AG09319 (cell line): ENCODE results near the gene SLC24A3.
A peak's percentile ranks its signal among the peaks of the same experiment; 100 is the strongest.

Source experiments
- DNase-seq: peaks from one replicate; pipeline ENCODE4 v3.0.0-alpha.2; 2010; ENCODE audit warnings: low read depth; ENCODE audit errors: extremely low read depth
- TF ChIP-seq, protein P1 (sequence below): IDR thresholded peaks from 2 replicates; pipeline ENCODE4 v1.5.1; 2011; ENCODE audit warnings: low read depth, mild to moderate bottlenecking, inconsistent platforms, low read length, moderate library complexity

Gene SLC24A3

DNA sequence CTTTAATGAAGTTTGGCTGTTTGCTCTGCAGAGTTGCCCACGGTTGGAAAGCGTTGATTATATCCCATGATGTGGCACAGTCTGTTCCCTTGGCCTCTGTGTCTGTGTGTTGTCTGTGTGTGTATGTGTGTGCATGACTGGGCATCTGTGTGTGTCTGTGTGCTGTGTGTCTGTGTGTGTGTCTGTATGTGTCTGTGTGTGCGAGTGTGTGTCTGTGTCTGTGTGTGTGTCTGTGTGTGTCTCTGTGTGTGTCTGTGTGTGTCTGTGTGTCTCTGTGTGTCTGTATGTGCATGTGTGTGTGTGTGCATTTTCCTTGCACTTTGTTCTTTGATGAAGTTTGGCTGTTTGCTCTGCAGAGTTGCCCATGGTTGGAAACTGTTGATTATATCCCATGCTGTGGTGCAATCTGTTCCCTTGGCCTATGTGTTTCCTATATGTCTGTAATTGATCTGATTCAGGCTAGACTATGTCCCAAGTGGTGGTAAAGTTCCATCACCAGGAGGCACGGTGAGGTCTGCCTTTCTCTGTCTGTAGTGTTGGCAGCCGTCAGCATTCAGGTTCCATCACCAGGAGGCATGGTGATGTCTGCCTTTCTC is 467.6 kb downstream of the SLC24A3 start:
- TF ChIP-seq, protein P1, sequence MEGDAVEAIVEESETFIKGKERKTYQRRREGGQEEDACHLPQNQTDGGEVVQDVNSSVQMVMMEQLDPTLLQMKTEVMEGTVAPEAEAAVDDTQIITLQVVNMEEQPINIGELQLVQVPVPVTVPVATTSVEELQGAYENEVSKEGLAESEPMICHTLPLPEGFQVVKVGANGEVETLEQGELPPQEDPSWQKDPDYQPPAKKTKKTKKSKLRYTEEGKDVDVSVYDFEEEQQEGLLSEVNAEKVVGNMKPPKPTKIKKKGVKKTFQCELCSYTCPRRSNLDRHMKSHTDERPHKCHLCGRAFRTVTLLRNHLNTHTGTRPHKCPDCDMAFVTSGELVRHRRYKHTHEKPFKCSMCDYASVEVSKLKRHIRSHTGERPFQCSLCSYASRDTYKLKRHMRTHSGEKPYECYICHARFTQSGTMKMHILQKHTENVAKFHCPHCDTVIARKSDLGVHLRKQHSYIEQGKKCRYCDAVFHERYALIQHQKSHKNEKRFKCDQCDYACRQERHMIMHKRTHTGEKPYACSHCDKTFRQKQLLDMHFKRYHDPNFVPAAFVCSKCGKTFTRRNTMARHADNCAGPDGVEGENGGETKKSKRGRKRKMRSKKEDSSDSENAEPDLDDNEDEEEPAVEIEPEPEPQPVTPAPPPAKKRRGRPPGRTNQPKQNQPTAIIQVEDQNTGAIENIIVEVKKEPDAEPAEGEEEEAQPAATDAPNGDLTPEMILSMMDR: no peak
- DNase-seq: no peak

DNA sequence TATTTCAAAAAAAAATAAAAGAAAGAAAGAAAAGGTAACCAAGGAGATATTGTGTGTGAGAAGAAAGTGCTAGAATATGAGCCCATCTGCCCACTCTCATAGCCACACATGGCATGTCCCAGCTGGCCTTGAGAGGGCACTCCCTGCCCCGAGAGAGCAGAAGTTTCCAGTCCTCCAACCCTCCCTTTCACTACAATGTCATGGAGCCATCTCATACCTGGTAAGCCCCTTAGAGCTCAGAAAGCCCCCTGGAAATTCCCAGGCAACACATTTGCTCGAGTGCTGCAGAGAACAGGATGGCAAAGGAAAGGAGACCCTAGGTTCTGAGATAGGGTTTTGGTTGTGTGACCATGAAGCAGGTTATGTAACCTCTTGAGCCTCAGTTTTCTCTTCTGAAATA is 469.8 kb downstream of the SLC24A3 start:
- no peak for DNase-seq
- TF ChIP-seq, protein P1: no peak

DNA sequence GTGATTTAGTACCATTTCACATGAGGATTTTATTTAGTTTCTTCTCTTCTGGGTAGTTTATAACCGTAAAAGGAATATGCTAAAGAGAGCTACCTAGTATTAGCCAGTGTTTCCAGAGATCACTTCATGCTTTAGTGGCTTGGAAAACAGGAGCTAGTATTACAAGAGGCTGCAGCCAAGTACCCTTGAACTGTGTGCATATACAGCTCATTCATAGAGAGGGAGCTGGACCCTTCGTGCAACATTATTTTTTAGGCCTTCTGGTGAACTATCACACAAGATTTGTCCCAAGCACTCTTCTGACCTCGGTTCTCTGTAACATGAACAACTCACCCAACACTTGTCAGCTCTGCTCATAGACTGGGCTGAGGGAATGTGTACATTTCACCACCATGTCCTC is 470.7 kb downstream of the SLC24A3 start:
- DNase-seq: no peak

DNA sequence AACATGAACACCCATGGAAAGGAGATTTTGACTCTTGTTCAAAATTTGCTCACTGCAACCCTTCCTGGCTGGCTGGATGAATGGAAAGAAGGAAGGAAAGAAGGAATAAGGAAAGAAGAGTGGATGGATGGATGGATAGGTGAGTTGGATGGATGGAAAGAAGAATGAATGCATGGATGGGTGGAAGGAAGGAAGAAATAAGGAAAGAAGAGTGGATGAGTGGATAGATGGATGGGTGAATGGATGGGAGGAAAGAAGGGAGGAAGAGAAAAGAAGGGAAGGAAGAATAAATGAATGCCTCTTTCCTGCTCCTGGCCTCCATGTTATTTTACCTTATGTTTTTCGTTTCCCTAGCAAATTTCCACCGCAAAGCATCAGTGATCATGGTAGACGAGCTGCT is 471.4 kb downstream of the SLC24A3 start:
- no peak for DNase-seq
- TF ChIP-seq, protein P1: no peak

More for the DNA sequence above, 470.7 kb downstream of the SLC24A3 start:
- TF ChIP-seq, protein P1: no peak

DNA sequence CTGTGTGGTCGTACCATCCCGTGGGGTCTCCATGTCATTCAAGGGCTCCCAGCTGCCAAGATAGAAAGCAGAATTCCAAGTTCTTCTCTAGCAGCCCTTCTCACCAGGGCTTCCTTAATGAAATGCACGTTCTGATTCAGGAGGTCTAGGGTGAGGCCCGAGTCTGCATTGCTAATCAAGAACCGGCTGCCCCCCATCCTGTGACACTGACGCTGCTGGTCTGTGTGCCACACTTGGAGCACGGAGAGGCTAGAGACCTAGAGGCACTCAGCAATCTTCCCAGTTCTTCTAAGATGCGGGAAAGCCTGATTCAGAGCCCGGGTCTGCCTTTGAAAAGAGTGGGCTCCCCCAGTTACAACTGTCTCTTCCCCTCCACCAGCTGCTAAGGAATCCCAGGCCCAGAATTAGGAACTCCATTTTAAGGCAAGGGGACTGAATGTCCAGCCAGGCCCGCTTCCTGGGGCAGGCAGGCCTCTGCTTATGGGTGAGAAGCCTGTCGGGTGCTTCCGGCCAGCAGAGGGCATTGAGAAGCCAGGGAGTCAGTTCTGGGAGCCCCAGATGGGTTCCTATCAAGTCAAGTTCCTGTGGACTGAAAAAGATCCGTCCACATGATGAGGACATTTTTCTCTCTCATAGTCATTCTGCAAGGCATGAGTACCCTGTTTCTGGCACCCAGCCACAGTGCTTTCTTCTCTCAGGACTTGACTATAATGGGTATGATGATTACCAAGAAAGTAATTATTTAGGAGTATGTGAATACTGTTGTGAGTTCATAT is 475.8 kb downstream of the SLC24A3 start:
- TF ChIP-seq, protein P1: peak; percentile 80
- DNase-seq: peak; percentile 75

DNA sequence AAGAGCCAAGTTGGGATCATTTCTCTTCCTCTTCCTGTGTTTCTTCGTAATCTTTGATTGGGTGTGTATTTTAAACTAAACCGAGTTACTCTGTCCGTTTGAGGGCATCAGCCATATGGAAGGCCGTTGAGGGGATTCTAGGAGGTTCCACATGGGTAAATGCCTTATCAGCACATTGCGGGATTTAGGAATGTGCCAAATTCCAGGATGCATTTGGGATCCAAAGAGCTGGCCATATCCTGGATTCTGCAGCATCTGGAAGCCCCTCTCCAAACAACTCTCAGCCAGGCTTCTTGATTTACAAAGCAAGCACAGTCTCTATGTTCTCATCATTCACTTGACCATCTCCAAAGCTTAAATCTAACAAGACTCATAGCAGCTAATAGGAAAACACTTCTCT is 478.0 kb downstream of the SLC24A3 start:
- TF ChIP-seq, protein P1: no peak
- DNase-seq: no peak

DNA sequence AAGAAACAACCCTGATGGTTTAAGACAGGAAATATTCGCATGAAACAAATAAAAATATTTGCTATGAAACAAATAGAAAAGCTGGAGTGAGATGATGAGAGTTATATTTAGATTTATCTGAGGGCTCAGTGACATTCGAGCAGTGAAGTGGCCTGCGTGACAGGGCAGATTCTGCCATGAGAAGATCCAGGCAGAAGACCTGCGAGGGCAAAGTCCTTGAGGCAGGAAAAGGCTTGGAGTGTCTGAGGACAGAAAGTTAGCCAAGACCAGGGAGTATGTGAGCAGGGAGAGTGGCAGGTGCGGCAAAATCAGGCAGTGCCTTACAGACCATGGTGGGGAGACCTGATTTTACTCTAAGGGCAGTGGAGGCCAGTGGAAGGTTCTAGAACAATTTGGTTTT is 478.7 kb downstream of the SLC24A3 start:
- TF ChIP-seq, protein P1: no peak

More for the DNA sequence above, 478.7 kb downstream of the SLC24A3 start:
- DNase-seq: no peak
